Spleen (tissue), 7 donors: Measurements from ENCODE around the gene CDKN1C.

Source experiments
- POLR2A ChIP-seq, 3 donors: fragments of 450-650 bp; IDR thresholded peaks; one replicate each; pipeline ENCODE4 v1.5.1; 2017; ENCODE audit warnings: antibody characterized with exemption in 3 of 3, mild to moderate bottlenecking in 1 of 3
- TF ChIP-seq, protein P1 (sequence below), 11 experiments: fragments of 200-600 bp in 7 of 11; fragments of 450-650 bp in 4 of 11; sonication (generic) in 4 of 11; IDR thresholded peaks in 8 of 11; conservative IDR thresholded peaks in 3 of 11; 1 replicate in 7 of 11; 2 replicates in 4 of 11; pipeline versions ENCODE4 v1.4.0 to v1.8.0; 2016 to 2021; ENCODE audit warnings: antibody characterized with exemption in 11 of 11, inconsistent platforms in 4 of 11, mild to moderate bottlenecking in 1 of 11
- donor health status: DM: no; HTN: no; CAD: no; lungs with moderate emphysema.
- donor health status: DM: no; HTN: no; CAD: no.
- donor health status: DM: no; HTN: no; CAD: no.

DNA sequence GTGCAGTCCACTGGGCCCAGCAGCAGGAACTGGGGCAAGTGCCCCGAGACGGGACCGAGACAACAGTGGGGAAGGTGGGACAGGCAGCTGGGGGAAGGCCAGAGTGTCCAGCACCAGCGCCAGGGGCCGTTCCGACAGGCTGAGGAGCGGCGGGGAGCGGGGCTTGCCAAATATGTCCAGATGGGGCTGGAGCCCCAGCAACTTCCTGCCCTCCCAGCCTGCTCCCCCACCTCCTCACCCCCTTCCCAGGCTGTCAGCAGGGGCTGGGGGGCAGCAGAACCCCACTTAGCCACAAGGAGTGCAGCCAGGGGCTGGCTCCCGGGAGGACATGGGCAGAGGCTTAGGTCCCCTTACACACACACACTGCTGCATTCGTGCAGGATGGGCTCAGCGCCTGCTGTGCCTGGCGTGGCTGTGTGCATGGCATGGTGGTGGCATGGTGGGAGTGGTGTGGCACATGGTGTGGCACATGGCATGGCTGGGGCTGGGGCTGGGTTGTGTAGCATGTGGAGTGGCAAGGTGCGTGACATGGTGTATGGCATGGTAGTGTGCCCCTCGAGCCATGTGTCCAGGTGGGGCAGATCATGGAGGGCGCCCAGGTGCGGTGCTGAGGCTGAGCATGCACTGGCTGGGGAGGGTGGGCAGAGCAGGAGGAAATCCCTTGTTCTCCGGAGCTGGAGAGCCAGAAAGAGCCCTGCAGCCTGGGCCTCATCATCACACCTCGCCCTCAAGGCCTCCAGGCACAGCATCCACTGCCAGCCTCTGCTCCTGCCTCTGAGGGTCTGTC is 51.7 kb downstream of the CDKN1C start:
- TF ChIP-seq POLR2A (IDR thresholded peaks at IDR 0.05), result no peak
- TF ChIP-seq, protein P1, sequence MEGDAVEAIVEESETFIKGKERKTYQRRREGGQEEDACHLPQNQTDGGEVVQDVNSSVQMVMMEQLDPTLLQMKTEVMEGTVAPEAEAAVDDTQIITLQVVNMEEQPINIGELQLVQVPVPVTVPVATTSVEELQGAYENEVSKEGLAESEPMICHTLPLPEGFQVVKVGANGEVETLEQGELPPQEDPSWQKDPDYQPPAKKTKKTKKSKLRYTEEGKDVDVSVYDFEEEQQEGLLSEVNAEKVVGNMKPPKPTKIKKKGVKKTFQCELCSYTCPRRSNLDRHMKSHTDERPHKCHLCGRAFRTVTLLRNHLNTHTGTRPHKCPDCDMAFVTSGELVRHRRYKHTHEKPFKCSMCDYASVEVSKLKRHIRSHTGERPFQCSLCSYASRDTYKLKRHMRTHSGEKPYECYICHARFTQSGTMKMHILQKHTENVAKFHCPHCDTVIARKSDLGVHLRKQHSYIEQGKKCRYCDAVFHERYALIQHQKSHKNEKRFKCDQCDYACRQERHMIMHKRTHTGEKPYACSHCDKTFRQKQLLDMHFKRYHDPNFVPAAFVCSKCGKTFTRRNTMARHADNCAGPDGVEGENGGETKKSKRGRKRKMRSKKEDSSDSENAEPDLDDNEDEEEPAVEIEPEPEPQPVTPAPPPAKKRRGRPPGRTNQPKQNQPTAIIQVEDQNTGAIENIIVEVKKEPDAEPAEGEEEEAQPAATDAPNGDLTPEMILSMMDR (IDR thresholded peaks at IDR 0.05 in 8 of 11, conservative IDR thresholded peaks at IDR 0.05 in 3 of 11), result no peak
